HepG2 (cell line): ENCODE data around the gene CLCN1. TPM values are rescaled to one million over a fixed set of nuclear protein-coding genes. Genes with fewer than 3 reads are reported as not detected.
A peak's percentile ranks its signal among the peaks of the same experiment; 100 is the strongest.

Experiments
- ARID4A ChIP-seq: sonication (generic); formaldehyde crosslinking; IDR thresholded peaks from 2 replicates; pipeline ENCODE4 v1.5.0; 2020; ENCODE audit warnings: mild to moderate bottlenecking, missing genetic modification reagents, borderline replicate concordance
- CHD2 ChIP-seq: IDR thresholded peaks from 2 replicates; pipeline ENCODE4 v1.6.1; 2011; ENCODE audit warnings: low read depth, low read length, improper control_type of control experiment
- KDM1A ChIP-seq: IDR thresholded peaks from 2 replicates; pipeline ENCODE4 v1.6.1; 2016; ENCODE audit warnings: missing compliant biosample characterization
- POLR2AphosphoS5 ChIP-seq: IDR thresholded peaks from 2 replicates; pipeline ENCODE4 v1.6.1; 2012; ENCODE audit warnings: low read depth, low read length
- PRDM10 ChIP-seq: sonication (generic); formaldehyde crosslinking; IDR thresholded peaks from 2 replicates; pipeline ENCODE4 v1.4.0; 2020; ENCODE audit warnings: low read depth, missing genetic modification reagents
- RNF2 ChIP-seq: fragments of 450-650 bp; conservative IDR thresholded peaks from 2 replicates; pipeline ENCODE4 v1.6.1; 2016; ENCODE audit warnings: low read depth
- SKIL ChIP-seq: sonication (generic); formaldehyde crosslinking; IDR thresholded peaks from 2 replicates; pipeline ENCODE4 v1.8.0; 2022; ENCODE audit warnings: missing genetic modification reagents, mild to moderate bottlenecking, moderate library complexity, borderline replicate concordance
- SMARCC2 ChIP-seq: fragments of 450-650 bp; IDR thresholded peaks from 2 replicates; pipeline ENCODE4 v1.6.1; 2017; ENCODE audit warnings: antibody characterized with exemption, mild to moderate bottlenecking
- SOX6 ChIP-seq, 2 experiments: fragments of 450-650 bp in 1 of 2; sonication (generic) in 1 of 2; formaldehyde crosslinking in 1 of 2; IDR thresholded peaks; 2 replicates each; pipeline versions ENCODE4 v1.4.0 to v1.6.1; 2017 to 2020; ENCODE audit warnings: antibody characterized with exemption in 1 of 2, mild to moderate bottlenecking in 1 of 2, missing genetic modification reagents in 1 of 2
- SUZ12 ChIP-seq: fragments of 150-350 bp; IDR thresholded peaks from 2 replicates; pipeline ENCODE4 v1.6.1; 2014; ENCODE audit warnings: low read depth, low read length
- ZFX ChIP-seq: sonication (generic); formaldehyde crosslinking; IDR thresholded peaks from 2 replicates; pipeline ENCODE4 v1.4.0; 2020; ENCODE audit warnings: mild to moderate bottlenecking, low read depth, missing genetic modification reagents, moderate library complexity
- ZIK1 ChIP-seq: sonication (generic); formaldehyde crosslinking; IDR thresholded peaks from 2 replicates; pipeline ENCODE4 v1.5.0; 2020; ENCODE audit warnings: mild to moderate bottlenecking, low read depth, missing genetic modification reagents, borderline replicate concordance
- ZKSCAN5 ChIP-seq: sonication (generic); formaldehyde crosslinking; IDR thresholded peaks from 2 replicates; pipeline ENCODE4 v1.5.1; 2020; ENCODE audit warnings: mild to moderate bottlenecking, missing genetic modification reagents
- ZNF460 ChIP-seq: sonication (generic); formaldehyde crosslinking; IDR thresholded peaks from 2 replicates; pipeline ENCODE4 v1.5.1; 2020; ENCODE audit warnings: missing genetic modification reagents, mild to moderate bottlenecking, borderline replicate concordance
- polyA plus RNA-seq, 8 experiments: library from polyadenylated mRNA; depleted of rRNA in 3 of 8; stranded (reverse) in 7 of 8; unstranded in 1 of 8; fragments of >200 nt; fragmentation: Illumina TruSeq in 4 of 8; extraction: Trizol in 4 of 8; gene quantifications; 2 replicates each; pipeline versions ENCODE4 v1.2.1 to v1.2.3, GENCODE V29; 2011 to 2016; ENCODE audit warnings: low read depth in 4 of 8, missing spikeins in 1 of 8, mixed read lengths in 1 of 8; ENCODE audit not compliant: insufficient read depth in 1 of 8
- total RNA-seq, 5 experiments: library from RNA; depleted of rRNA; stranded (reverse); fragments of >200 nt; fragmentation: Illumina TruSeq; extraction: Trizol; gene quantifications; 2 replicates each; pipeline ENCODE4 v1.2.3, GENCODE V29; 2016; ENCODE audit warnings: low read depth in 1 of 5

Gene CLCN1
- total and polyA plus RNA-seq, 2 of the 13 experiments (the other 11 are each of a cell fraction or from before 2014, with no cell fraction given) = 0.01 TPM; not detected in 1

- TF ChIP-seq KDM1A (CRISPR knock-in tag) = 0 out of 2 replicates have a peak, but pooled peaks have one; percentile 13
- TF ChIP-seq ZNF460 (CRISPR knock-in tag) = no peak
- TF ChIP-seq ZKSCAN5 = 0 out of 2 replicates have a peak, but pooled peaks have one; percentile 51
- TF ChIP-seq ZFX (CRISPR knock-in tag) = peak; percentile 71
- TF ChIP-seq SUZ12 = no peak
- 0 out of 2 replicates have a peak, but pooled peaks have one; percentile 53 for TF ChIP-seq ZIK1 (CRISPR knock-in tag)
- TF ChIP-seq SMARCC2 = no peak
- TF ChIP-seq CHD2 = 0 out of 2 replicates have a peak, but pooled peaks have one; percentile 13
- TF ChIP-seq SOX6 (IDR thresholded peaks at IDR 0.05) = no peak
- TF ChIP-seq SOX6 (CRISPR knock-in tag; IDR thresholded peaks at IDR 0.05) = peak; percentile 98
- no peak; the same call in 1 of the 2 replicates for TF ChIP-seq ARID4A (CRISPR knock-in tag)
- TF ChIP-seq PRDM10 = no peak
- no peak for TF ChIP-seq RNF2
- no peak; the same call in 1 of the 2 replicates for TF ChIP-seq POLR2AphosphoS5
- TF ChIP-seq SKIL (CRISPR knock-in tag) = peak; percentile 95
Observed at GRCh38 chr7:143395187-143396149, 79.6 kb downstream of the CLCN1 start (continued).
